ENCODE results near the gene BMPER.
A peak's percentile ranks its signal among the peaks of the same experiment; 100 is the strongest.

BMPER gene

DNA sequence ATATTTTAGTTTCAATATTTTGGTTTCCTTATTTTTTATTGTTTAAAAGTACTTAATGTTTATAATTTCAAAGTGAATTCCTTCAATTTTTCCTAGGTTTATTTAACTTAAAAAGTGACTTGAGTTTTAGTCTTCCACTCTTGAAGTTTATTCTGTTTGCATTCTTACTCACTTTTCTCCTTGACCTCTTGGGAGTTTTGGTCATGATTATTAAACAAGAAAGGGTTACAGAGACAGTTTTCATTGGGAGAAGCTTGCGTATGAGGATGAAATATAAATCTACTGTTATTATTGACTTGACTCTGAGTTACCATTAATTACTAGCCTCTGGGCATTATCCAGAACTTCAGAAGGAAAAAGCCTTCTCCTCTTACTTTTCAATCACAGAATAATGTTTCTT is 216.0 kb downstream of the BMPER start:
- Histone ChIP-seq H3K4me3 (no peak overlapping the region), H3K9me3 (ENCODE audit: low read depth, low read length) (no peaks in the 10 kb centered on the region), H3K27ac (no peak overlapping the region), H3K9ac (ENCODE audit: insufficient read length) (no peak overlapping the region), H3K36me3 (ENCODE audit: insufficient read depth, low read length) (no peaks in the 10 kb centered on the region)
- no peak for TF ChIP-seq POLR2AphosphoS5 (IDR thresholded peaks at IDR 0.05; ENCODE audit: borderline replicate concordance, low read depth, low read length)
- DNase-seq (ENCODE audit: low read depth, low spot score), result no peak

DNA sequence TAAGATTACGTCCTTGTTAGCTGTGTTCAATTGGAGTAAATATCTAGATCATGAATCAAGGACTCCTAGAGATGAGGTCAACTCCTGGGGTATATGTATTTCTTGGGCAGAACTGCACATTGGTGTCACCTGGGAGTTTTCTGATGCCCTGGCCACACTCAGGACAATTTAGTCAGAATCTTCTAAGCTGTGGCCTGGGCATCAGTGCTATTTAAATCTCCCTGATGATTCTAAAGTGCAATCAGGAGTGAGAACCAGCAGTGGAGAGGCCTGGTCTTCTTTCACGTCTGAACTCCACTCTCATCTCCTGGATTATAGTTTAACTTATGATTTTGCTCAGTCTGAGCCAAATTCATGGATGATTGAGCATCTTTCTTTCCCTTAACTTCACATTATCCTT is 218.0 kb downstream of the BMPER start:
- Histone ChIP-seq H3K4me3 (no peak overlapping the region), H3K36me3 (ENCODE audit: insufficient read depth, low read length) (no peaks in the 10 kb centered on the region), H3K9me3 (ENCODE audit: low read depth, low read length) (no peaks in the 10 kb centered on the region), H3K9ac (ENCODE audit: insufficient read length) (no peak overlapping the region), H3K27ac (no peak overlapping the region)
- TF ChIP-seq EZH2 (IDR thresholded peaks at IDR 0.05) (no peak), POLR2AphosphoS5 (IDR thresholded peaks at IDR 0.05; ENCODE audit: borderline replicate concordance, low read depth, low read length) (no peak), FOXP2 (optimal IDR thresholded peaks at IDR 0.05; ENCODE audit: control extremely low read depth, extremely low read length, insufficient read depth) (no peak)
- DNase-seq (ENCODE audit: low read depth, low spot score), result no peak

DNA sequence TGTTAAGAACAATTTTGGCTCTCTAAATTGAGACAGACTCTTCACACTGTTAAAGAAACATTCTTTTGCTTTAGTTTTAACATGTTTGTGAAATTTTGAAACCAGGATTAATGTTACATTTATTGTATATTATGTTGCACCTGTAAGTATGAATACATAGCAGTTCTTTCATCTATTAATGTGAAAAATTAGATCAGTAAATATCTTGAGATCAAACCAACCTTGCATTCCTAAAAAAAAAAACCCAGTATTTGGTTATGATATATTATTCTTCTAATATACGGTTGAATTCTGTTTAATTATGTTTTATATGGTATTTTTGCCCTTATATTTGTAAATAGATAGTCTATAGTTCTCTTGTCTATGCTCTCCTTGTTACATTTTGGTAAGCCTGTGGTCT is 219.4 kb downstream of the BMPER start:
- H3K36me3 ChIP-seq (ENCODE audit: insufficient read depth, low read length), result no peaks in the 10 kb centered on the region

DNA sequence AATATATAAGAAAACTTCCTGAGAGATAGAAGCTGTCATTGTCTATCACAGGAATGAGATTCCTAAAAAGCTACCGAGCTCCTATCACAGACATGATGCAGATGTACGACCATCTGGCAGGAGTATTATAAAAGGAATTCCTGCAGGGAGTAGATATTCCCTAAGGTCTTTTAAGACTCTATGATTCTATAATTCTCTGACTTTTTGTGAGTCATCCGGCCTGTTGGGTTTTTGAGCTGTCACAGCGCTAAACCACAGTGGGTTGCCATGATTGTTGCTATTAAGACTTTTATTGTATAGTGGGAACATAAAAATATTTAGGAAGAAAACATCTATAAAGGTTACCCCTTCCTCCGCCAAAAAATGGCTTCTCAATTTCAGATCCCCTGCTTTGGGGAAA is 223.4 kb downstream of the BMPER start:
- Histone ChIP-seq H3K9ac (ENCODE audit: insufficient read length) (no peak overlapping the region), H3K4me3 (0 out of 2 replicates have a peak overlapping the region, but pooled peaks have one; percentile 23), H3K9me3 (ENCODE audit: low read depth, low read length) (no peaks in the 10 kb centered on the region), H3K36me3 (ENCODE audit: insufficient read depth, low read length) (no peaks in the 10 kb centered on the region), H3K27ac (no peak overlapping the region; the same call in 1 of the 2 replicates)
- TF ChIP-seq FOXP2 (optimal IDR thresholded peaks at IDR 0.05; ENCODE audit: control extremely low read depth, extremely low read length, insufficient read depth) (no peak), POLR2AphosphoS5 (IDR thresholded peaks at IDR 0.05; ENCODE audit: borderline replicate concordance, low read depth, low read length) (no peak), EZH2 (IDR thresholded peaks at IDR 0.05) (no peak)
- DNase-seq (ENCODE audit: low read depth, low spot score), result peak; percentile 70

More for the DNA sequence above, 219.4 kb downstream of the BMPER start:
- no peak overlapping the region for H3K9ac ChIP-seq (ENCODE audit: insufficient read length)
- no peak for DNase-seq (ENCODE audit: low read depth, low spot score)
- no peaks in the 10 kb centered on the region for H3K9me3 ChIP-seq (ENCODE audit: low read depth, low read length)
- no peak overlapping the region for H3K4me3 ChIP-seq
- TF ChIP-seq POLR2AphosphoS5 (IDR thresholded peaks at IDR 0.05; ENCODE audit: borderline replicate concordance, low read depth, low read length) (no peak), FOXP2 (optimal IDR thresholded peaks at IDR 0.05; ENCODE audit: control extremely low read depth, extremely low read length, insufficient read depth) (no peak), EZH2 (IDR thresholded peaks at IDR 0.05) (no peak)
- H3K27ac ChIP-seq, result no peak overlapping the region

DNA sequence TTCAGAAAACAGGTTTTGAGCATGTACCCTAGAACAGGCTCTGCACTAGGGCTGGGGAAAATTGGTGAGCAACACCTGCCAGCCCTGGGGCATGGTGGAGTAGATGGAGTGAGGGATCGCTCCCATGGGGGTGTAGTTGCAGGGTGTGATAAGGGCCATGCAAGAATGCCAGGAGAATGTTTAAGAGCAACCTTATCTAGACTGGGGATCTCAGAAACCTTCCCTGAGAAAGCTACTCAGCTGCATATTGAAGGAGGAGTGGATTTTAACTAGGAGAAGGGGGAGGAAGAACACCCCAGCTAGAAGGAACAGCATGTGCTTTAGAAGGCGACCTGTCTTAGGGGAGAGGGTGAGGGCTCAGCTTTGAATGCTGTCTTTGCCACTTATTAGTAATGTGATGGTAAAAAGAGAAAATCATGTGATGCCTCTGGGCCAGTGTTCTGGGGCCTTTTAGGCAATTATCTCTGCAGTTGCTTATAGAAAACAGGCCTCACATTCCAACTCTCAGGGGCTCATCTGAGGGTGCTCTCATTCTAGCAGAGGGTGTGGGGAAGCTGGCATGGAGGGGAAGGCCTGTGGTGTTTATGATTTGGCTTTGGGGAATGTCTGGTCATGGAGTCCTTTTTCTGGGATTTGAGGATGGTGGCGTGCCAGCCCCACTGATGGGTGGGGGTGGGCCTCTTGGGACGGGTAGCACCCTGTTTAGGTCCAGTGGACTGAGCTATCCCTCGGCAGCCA is 225.4 kb downstream of the BMPER start:
- H3K4me3 ChIP-seq, result peak overlapping the region; percentile 55
- no peaks in the 10 kb centered on the region for H3K36me3 ChIP-seq (ENCODE audit: insufficient read depth, low read length)
- peak overlapping the region; percentile 11; the same call in 1 of the 2 replicates for H3K27ac ChIP-seq
- no peak for DNase-seq (ENCODE audit: low read depth, low spot score)
- TF ChIP-seq EZH2 (IDR thresholded peaks at IDR 0.05) (no peak), POLR2AphosphoS5 (IDR thresholded peaks at IDR 0.05; ENCODE audit: borderline replicate concordance, low read depth, low read length) (no peak), FOXP2 (optimal IDR thresholded peaks at IDR 0.05; ENCODE audit: control extremely low read depth, extremely low read length, insufficient read depth) (no peak)
- H3K9ac ChIP-seq (ENCODE audit: insufficient read length), result no peak overlapping the region
- no peaks in the 10 kb centered on the region for H3K9me3 ChIP-seq (ENCODE audit: low read depth, low read length)

DNA sequence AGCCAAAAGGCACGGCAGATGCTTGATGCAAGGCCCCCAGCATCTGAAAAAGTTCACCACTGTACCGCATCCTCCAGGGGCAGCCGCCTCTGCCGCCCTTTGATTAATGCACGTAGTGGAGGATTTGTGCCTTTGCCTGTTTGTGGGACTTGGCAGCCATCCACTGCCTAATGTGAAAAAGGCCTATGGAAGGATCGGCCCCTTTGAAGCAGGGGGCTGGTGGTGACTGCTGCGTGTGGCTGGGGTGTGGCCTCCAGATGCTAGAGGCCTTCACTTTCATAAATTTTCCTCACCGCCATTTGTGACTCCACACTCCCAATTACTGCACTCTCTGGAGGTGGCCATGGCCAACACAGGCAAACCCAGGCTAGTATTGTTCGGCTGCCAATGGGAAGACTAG is 226.0 kb downstream of the BMPER start:
- no peak overlapping the region for H3K9ac ChIP-seq (ENCODE audit: insufficient read length)
- H3K36me3 ChIP-seq (ENCODE audit: insufficient read depth, low read length), result no peaks in the 10 kb centered on the region
- no peaks in the 10 kb centered on the region for H3K9me3 ChIP-seq (ENCODE audit: low read depth, low read length)

DNA sequence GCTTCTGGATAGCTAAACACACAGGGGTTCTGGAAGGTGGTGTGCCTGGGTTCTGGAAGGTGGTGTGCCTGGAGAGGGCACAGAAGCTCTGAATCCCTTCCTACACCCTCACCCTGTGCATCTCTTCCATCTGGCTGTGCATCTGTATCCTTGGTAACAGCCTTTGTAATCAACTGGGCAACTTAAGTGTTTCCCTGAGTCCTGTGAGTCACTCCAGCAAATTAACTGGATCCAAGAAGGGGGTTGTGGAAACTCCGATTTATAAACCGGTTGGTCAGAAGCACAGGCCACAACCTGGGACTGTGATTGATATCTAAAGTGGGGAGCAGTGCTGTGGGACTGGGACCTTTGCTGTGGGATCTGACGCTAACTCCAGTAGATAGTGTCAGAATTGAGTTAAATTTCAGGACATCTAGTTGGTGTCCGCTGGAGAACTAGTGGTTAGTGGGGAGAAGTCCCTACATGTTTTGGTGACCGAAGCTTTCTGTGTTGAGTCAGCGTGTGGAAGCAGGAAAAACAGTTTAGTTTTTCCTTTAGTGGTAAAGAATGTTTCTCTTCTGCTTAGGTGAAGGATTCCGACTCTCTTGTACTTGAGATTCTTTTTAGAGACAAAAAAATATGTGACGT is 228.1 kb downstream of the BMPER start:
- Histone ChIP-seq H3K9me3 (ENCODE audit: low read depth, low read length) (no peaks in the 10 kb centered on the region), H3K36me3 (ENCODE audit: insufficient read depth, low read length) (no peaks in the 10 kb centered on the region), H3K27ac (no peak overlapping the region), H3K9ac (ENCODE audit: insufficient read length) (no peak overlapping the region), H3K4me3 (no peak overlapping the region)
- no peak for TF ChIP-seq EZH2 (IDR thresholded peaks at IDR 0.05)
- TF ChIP-seq POLR2AphosphoS5 (IDR thresholded peaks at IDR 0.05; ENCODE audit: borderline replicate concordance, low read depth, low read length), result no peak
- no peak for TF ChIP-seq FOXP2 (optimal IDR thresholded peaks at IDR 0.05; ENCODE audit: control extremely low read depth, extremely low read length, insufficient read depth)
- DNase-seq (ENCODE audit: low read depth, low spot score), result no peak

More for the DNA sequence above, 226.0 kb downstream of the BMPER start:
- Histone ChIP-seq H3K27ac (no peak overlapping the region; the same call in 1 of the 2 replicates), H3K4me3 (peak overlapping the region; percentile 55)
- DNase-seq (ENCODE audit: low read depth, low spot score), result no peak
- TF ChIP-seq EZH2 (IDR thresholded peaks at IDR 0.05) (no peak), POLR2AphosphoS5 (IDR thresholded peaks at IDR 0.05; ENCODE audit: borderline replicate concordance, low read depth, low read length) (no peak), FOXP2 (optimal IDR thresholded peaks at IDR 0.05; ENCODE audit: control extremely low read depth, extremely low read length, insufficient read depth) (no peak)

DNA sequence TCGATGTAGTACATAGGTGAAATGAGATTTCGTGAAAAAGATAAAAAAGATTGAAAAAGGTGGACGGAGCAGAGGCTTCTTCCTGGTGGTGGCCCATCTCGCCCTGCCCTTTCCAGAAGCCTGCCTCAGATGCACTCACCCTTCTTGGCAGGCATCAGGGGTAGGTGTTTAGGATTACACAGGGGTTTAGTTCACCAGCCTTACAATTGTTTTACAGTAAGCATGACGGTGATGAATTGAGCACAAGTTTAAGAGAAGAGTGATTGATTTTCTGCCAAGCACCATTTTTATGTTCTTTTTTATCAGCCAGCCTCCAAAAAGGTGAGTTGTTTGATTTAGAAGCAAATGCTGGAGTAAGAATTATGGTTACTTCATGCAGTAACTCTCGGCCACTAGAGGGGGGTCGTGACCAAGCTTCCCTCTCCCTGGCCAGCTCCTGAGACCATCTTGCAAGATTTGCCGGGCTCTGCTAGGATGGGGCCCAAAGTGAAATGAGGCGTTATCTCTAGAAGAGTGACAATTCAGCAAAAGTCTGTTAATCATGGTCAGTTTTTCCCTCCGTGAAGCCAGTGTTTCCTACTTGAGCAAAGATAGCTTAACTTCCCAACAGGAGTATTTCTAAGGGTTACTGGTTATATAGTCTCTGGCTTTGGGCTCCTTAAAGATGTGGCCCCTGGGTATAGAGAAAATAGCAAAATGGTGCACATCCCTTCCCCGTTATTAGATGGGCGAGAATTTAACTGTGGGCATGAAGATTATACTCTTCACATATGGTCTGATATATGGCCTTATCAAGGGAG is 228.8 kb downstream of the BMPER start:
- Histone ChIP-seq H3K27ac (no peak overlapping the region), H3K36me3 (ENCODE audit: insufficient read depth, low read length) (no peaks in the 10 kb centered on the region), H3K9ac (ENCODE audit: insufficient read length) (no peak overlapping the region), H3K9me3 (ENCODE audit: low read depth, low read length) (no peaks in the 10 kb centered on the region), H3K4me3 (no peak overlapping the region)
- no peak for DNase-seq (ENCODE audit: low read depth, low spot score)
- TF ChIP-seq POLR2AphosphoS5 (IDR thresholded peaks at IDR 0.05; ENCODE audit: borderline replicate concordance, low read depth, low read length) (no peak), EZH2 (IDR thresholded peaks at IDR 0.05) (no peak), FOXP2 (optimal IDR thresholded peaks at IDR 0.05; ENCODE audit: control extremely low read depth, extremely low read length, insufficient read depth) (no peak)

Measured in SK-N-MC (cell line).